NCI-H1694 treated with DMSO at 0.1 percent for 48 hours (cell line): ENCODE results near the gene PRKCB.

ENCODE experiments used
- DNase-seq: peaks from one replicate; lab custom pipeline; 2025; lab: John Stamatoyannopoulos, UW

PRKCB gene

DNA sequence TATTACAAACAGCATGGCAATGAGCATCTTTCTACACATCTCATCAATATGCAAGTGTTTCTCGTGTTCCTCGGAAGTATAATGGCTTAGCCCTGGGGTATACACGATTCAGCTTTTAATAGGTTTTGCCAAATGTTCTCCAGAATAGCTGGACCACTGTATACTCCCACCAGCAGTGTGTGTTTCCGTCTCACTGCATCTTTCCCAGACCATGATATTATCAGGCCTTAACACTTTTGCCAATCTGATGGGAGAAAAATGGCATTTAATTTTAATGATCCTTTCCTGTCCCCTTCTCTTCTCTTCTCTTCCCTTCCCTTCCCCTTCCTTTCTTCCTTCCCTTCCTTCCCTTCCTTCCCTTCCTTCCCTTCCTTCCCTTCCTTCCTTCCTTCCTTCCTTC, 30.8 kb downstream of the PRKCB start:
- no peak for DNase-seq

DNA sequence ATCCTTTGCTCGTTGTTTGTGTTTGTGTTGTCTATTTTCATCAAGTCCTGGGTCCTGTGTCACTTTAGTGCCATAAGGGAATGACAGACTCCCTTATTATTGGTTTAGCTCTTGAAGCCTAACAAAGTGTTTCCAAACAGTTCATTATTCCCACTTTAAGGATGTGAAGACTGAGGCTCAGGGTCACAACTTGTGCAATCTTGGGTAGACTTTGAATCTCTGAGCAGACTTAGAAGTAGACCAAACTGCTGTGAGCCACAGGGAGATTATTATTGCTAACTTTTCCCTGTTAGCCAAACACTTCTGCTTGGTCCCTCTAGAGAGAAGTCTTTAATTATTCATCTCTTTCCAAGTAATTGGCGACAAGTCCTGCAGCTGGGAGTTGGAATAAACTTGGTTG, 31.8 kb downstream of the PRKCB start:
- no peak for DNase-seq

DNA sequence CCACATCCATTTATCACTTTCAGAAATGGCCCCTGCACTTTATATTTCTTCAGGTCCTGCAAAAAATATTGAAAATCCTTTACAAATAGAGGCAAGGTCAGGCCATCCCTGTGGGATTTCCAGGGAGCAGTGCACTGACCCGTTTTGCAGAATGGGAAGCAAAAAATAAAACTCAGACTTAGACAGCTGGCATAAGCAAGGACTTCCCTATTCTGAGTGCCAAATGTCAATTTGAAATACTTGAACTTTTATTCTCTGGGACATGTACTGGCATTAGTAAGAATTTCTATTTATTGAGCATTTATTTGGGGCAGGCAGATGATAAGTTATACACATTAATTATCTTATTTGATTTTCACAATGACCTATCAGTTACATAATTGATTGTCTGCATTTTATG, 32.4 kb downstream of the PRKCB start:
- DNase-seq: no peak

DNA sequence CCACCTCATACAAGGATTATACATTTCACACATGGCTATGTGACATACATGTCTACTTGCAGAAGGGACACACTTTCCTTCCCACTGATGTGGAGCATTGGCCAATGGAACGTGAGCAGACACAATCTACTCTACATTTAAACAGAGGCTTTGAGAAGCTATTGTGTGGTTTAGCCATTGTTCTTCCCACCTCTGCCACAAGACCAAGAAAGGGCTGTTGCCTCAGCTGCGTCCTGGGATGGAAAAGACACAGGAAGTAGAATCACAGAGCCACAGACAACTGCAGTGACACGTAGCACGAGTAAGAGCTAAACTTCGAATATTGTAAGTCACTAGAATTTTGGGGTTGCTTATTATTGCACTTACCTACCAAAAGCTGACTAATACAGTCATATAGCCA, 33.3 kb downstream of the PRKCB start:
- DNase-seq: no peak

DNA sequence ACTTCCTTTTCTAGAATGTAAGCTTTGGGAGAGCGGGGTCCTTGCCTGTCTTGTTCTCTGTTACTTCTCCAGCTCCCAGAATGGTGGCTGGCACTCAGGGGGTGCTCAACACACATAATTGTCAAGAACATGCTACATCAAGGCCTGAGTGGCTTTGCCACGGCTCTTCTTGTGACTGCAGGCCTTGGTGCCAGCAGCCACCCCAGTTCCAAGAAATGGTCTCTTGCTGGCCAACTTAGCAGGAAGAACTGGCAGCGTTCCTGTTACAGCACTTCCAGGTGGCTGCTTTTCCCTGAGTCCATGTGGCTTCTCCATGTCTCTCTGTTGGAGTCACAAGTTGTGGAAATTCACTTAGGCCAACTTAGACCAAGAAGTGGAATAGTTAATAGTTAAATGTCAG, 36.1 kb downstream of the PRKCB start:
- DNase-seq: no peak

DNA sequence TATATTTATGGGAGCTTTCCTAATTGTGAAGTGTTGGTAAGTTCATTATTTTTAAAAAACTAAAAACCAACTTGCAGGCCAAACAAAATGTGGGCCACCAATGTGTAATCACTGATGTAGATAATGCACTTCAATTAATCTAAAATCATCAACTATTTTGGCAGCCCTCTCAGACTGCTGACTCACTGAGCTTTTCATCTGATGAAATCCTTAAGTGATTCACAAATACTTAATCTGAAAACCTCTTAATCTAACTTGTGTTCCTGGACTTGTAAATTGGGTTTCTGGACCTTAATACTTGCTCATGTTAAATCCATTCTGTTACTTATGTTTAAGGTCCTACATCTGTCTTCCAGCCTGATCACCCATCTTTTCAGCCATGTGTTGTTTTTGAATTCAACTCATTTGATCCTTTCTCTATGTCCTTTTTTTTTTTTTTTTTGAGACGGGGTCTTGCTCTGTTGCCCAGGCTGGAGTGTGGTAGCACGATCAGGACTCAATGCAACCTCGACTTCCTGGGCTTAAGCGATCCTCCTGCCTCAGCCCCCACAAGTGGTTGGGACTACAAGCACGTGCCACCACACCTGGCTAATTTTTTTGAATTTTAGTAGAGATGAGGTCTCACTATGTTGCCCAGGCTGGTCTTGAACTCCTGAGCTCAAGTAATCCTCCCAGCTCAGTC, 39.0 kb downstream of the PRKCB start:
- DNase-seq: no peak

DNA sequence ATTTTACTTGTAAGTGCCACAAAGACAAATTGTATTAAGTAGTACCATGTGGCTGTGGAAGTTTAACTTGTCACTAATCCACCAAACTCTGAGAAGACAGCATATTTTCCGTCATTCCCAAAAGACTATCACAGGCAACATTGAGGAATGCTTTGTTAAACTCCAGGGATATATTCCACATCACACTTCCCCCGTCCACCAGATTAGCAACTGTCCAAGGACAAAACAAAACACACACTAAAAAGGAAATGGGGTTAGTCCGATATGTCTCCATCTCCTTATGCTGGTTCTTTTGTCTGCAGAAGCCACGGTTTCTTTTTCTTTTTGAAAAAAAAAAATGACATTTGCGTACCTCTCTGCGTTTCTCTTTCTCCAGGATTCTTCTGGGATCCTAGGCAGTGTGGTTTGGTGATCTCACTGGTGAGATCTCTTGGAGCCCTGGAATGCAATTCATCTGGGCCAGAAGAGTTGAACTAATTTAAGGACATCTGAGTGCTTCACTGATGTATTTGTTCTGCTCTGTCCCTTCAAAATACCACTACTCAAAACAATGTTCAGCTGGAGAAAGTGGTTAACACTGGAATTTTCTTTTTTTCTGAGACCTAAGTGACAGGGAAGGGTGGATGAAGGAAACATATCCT, 40.6 kb downstream of the PRKCB start:
- DNase-seq: no peak

DNA sequence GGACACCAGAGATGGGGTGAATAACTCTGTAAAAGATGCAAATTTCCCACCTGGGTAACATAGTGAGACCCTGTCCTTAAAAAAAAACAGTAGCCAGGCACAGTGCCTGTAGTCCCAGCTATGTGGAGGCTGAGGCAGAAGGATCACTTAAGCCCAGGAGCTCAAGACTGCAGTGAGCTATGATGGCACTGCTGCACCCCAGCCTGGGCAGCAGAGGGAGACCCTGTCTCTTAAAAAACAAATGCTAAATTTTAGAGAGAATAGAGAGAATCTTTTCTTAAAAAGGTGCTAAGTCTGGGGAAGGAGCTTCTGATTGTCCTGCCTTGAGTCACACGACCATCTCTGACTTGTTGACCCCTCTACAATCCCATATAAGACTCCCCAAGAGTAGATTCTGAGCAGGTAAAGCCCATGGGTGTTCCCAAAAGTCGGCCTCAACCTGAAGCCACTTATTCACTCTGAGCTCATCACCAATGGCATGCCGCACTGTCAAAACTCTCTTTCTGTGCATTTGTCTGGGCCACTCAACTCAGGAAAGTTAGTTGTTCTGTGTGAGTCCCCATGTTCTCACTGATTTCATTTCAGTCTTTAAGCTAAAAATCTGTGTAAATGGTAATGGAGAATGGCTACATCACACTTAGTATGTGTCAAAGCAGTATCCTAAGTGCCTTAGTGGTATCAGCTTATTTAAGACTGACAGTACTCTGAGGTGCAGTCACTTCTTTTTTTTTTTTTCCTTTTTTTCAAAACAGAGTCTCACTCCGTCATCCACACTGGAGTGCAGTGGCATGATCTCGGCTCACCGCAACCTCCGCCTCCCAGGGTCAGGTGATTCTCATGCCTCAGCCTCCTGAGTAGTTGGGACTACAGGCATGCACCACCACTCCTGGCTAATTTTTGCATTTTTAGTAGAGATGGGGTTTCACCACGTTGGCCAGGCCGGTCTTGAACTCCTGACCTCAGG, 41.6 kb downstream of the PRKCB start:
- DNase-seq: no peak

DNA sequence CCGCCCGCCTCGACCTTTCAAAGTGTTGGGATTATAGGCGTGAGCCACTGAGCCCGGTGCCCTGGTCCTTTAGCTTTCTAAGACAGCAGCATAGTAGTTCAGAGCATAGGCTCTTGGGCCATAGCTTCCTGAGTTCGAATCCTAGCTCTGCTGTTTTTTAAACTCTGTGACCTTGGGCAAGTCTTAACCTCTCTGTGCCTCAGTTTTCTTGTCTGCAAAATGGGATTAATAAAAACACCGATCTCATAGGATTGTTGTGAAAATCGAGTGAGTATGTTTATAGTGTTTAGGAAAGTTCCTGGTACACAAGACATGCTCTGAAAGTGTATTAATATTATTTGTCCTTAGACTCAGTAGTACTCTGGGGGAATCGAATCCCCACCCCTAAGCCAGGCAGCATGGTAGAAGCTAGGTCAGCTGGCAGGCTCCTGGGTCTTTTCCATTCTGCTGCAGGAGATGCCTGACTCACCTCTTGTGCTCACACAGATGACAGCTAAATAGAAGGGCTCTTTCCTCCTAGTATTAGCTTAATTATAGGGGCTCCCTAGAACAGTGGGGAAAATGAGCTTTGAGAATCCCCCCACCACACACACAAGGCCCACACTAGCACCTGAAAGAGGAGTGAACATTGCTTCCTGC, 44.1 kb downstream of the PRKCB start:
- DNase-seq: no peak

DNA sequence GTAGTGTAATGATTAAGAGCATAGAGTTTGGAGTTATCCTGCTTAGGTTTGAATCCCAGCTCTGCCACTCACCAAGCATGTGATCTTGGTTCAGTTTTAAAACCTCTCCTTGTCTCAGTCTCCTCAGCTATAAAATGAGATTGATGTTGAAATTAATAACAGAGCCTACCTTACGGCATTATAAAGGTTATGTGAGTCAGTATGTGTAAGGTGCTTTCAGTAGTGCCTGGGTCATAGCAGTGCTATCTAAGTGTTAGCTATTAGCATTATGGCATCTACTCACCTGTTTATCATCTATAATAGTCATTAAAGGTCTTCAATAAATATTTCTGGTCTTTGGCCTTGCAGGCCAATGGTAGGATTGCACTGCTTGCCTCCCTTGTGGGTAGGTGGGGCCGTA, 53.4 kb downstream of the PRKCB start:
- DNase-seq: no peak

DNA sequence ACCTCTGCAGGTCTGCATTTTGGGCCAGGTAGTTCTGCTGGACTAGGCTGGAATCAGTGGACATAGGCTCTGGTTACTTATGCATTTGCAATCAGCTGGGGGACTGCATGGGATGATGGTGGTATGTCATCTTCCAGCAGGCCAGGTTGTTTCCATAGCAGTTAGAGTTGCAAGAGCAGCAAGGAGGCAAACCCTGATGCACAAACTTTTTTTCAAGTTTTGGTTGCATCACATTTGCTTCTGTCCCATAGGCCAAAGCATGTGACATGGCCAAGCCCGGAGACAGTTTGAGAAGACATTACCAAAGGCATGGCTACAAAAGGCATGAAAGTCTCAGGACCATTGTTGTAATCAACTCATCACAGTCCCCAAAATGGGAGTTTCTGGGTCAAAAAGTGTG, 58.2 kb downstream of the PRKCB start:
- DNase-seq: no peak

DNA sequence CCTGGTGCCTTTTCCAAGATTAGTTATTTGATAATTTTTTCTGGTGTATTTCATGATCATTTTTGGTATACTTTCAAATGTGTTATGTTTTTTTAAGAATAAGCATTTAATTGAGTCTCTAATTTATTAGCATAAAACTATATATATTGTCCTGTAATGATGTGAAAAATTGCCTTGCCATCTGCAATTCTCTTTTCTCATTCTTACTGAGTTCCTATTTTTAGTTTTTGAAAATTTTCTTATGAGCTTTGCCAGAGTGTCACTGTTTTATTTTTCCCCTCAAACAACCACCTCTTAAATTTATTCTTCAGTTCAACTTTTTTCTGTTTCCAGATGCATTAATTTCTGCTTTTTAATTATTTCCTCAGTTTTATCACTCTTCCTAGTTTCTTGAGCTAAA, 59.3 kb downstream of the PRKCB start:
- DNase-seq: no peak

DNA sequence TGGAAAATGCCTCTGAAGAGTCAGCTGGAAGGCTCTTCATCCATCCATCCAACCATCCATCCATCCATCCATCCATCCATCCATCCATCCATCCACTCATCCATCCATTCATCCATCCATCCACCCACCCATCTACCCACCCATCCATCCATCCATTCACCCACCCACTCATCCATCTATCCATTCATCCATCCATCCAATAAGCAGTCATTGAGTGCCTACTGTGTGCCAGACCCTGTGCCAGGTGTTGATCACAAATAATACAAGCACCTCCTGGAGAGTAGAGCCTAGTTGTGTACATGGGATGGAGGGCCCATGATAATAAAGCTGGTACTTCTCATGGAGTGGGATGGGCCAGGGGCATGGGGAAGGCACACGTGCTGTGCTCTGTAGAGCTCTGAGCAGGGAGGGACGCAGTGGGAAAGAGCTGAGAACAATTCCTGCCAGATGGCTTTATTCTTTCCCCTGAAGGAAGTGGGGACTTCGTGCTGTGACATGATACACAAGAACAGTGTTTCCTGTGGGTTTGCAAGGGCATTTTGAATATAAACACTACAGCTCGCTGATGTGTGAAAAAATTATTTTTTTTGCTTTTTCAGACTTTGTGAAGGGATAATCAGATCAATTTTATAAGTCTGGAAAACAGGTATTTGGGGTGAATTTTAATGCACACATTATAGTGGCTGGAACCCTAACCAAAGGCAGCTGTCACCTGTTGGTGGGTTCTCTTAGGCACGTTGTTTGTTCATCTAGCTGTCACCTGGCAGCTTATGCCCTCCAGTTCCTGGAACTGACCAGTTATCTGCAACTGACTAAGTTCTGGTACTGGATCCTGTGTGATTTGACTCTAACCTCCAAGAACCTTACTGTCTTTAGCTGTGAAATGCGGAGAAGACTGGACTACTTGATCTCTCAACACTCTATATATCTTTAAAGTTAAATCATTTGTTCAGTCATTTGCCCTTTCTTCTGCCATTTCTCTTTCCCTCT, 61.3 kb downstream of the PRKCB start:
- DNase-seq: no peak

DNA sequence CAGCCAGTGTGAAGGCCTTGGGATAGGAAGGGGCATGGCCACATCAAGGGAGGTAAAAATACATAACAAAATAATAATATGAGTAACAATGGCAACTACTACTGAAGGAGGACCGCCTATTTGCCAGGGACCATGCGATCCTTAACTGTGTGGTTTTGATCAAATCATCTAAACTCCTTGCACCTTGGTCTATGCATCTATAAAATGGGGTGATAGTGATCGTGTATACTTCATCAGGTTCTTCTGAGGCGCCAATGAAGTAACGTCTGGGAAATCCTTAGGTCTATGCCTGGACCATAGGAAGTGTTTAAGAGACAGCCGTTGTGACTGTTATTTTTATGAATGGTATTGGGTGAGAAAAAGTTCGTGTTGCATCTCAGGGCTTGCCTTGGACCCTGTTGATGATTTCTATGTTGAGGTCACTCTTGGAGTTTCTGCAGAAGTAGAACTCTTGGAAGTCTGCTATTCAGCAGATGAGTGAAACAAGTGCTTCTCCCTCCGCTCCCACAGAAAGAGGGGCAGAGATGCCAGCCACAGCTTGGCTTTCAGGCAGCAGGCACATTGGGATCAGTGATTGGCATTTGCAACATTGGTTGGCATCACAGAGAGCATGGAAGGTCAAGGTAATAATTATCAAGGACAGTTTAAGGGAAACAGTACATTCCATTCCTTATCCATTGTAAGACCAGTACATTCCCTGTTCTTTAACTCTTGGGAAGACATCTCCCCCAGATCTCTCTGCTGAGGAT, 63.1 kb downstream of the PRKCB start:
- no peak for DNase-seq

DNA sequence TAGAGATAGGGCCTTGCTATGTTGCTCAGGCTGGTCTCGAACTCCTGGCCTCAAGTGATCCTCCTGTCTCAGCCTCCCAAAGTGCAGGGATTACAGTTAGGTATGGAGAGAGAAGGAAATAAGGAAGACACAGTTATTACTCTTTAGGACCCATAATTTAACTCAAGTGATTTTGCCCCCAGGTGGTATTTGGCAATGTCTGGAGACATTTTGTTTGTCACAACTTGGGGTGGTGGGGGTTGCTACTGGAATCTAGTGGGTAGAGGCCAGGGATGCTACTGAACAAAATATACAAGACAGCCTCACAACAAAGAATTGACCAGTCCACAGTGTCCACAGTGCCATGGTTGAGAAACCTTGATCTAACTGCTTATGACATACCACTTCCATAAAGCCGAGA, 64.1 kb downstream of the PRKCB start:
- no peak for DNase-seq

DNA sequence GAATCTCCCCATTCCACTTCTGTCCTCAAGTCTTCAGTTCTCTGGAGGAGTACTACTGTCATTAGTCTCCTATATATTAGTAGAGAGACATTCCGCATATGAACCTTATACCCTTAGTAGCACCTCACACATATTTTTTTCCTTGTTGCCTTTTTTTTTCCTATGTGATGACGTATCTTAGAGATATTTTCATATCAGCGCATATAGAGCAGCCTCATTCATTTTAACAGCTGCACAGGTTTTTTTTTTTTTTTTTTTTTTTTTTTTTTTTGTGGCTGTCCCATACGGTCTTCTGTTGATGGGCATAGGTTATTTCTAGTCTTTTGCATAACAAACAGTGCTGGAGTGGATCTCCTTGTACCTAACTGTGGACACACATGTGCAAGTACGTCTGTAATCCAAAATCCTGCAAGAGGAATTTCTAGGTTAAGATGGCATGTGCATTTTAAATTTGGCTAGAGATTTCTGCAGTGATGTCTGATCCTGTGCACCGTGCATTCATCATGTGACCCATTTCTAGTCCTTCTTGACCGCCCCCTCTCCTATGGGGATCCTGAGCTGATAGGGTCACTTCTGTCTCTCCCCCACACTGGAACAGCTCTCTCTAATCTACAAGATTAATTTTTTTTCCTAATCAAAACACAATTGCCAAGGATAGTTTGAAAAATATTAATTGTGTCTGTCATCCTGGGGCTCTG, 64.8 kb downstream of the PRKCB start:
- no peak for DNase-seq

DNA sequence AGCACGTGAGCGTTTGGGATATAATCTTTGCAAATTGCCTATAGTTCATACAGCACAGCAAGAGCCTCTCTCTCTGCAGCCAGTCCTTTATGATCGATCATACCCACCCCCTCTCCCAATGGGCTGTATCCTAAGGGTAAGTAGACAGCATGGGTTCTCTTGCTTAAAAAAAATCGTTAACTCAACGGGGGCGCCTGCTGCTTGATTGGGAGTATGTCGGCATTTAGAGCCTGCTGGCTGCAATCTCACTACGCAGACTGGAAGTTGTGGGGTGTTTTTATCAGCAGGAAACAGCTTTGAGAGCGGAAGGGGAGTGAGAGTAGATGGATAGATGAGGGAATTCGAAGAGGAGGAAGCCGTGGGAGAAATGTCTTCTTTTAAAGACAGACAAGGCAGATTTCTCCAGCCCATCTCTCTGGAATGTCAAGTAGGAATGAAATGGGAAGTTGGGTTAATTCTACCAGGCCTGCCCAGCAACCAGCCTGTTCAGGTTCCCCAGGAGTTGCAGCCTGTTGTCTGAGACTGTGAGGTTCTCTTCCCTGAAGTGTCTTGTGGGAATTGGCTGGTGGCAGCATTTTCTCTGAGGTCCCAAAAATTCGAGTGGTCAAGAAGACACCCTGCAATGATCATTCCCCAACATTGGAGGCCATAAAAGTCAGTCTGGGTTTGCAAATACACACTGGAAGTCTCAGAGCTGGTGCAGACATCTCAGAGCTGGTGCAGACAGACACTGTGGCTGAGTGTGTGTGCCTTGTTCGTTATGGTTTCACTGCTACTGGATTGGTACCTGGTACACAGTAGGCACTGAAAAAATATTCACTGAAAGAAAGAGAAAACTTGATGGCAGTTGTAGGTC, 65.6 kb downstream of the PRKCB start:
- no peak for DNase-seq

DNA sequence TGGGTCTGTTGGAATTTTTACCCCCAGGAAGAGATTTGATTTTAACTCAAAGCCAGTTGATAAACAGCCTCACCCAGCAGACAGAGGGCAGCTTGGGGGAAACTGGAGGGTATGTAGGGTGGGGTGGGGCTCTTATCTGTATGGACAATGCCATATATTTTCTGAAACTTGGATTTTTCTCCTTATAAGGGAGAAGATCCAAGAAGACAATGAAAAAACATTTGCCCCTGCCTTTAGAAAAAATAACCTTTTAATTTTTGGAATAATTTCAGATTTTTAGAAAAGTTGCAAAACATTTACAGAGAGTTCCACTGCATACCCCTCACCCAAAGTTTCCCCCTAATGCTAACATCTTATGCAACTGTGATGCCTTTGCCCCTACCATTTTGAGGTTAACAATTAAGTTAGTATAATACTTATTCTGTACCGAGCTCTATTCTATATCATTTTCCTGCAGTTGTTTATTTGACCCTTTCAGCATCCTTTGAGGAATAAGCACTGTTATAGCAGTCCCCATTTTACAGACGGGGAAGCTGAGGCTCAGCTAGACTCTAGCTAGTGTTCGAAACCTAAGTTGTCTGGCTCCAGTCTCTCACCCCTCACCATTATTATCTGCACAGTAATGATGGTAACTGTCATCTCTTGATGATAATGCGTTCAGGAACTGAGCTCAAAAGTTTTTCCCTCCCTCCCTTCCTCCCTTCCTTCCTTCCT, 66.4 kb downstream of the PRKCB start:
- DNase-seq: no peak
